ENCODE results near the gene LPAR3.

Gene LPAR3

DNA sequence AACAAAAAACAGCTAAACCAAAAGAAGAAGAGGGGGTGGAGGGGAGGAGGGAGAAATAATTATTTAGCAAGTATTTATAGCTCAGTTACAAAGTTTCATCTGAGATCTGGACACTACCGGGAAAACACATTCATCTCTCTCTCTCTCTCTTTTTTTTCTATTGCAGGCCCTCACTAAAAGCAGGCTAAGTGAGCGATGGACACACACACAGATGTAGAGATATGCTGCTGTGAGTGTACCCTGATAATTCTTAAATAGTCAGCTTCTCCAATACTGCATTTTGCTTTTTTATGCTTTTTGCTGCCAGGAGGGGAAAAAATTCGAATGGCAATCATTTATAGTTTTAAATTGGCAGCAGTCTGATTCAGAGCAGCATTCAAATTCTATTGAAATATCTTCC lies 65.0 kb downstream of the LPAR3 start:
- DNase-seq (ENCODE audit: low read depth in 2 of 2), result no peak

DNA sequence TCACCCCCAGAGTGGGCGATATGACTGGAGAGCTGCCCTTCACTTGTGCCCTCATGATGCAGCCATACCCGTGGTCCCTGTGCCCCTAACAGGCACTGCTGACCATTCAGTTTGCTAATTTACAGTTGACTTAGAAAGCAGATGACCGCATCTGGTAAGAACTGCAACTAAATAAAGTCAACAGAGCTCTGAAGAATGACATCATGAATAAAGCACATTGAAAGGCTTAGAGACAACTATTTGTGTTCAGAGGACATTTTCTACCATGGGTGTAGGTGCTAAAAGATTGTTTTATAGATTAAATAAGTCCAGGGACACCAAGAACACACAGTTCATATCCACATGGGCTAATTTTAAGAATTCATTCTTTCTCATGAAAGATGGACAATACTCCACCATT lies 65.5 kb downstream of the LPAR3 start:
- DNase-seq (ENCODE audit: low read depth in 2 of 2), result no peak

DNA sequence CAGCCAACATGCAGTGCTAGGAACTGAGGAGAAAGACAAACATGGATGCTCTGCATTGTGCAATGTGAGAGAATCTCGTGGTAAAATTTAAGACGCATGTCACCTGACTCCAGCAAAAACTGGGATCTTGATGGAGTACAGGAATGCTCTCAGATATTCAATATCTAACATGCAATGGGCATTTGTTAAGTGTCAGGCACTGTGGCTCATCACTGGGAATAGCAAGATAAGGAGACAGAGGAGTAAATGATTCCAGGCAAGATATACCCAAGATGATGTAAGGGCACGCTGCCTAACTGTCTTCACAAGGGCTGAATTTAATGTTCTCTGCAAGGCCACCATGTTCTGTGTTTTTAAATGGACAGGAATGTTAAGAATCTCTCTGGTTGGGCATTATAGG lies 67.8 kb downstream of the LPAR3 start:
- DNase-seq (ENCODE audit: low read depth in 2 of 2), result no peak

DNA sequence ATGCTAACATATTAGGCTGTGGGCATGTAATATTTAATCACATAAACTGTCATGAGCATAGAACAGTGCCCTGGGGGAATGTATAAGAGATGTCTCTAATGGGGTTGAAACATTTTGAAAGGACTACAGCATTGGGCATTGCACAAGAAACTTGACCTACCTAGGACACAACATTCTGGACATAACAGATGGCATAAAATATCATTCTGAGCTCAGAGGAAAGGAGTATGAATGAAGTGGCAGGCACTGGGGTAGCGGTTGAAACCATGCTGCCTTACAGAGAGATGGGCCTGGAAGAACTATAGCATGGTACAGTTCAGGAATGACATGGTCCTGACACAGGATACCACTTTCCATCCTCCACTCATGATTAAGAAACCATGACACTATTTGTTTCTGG lies 69.0 kb downstream of the LPAR3 start:
- DNase-seq (ENCODE audit: low read depth in 2 of 2), result no peak

DNA sequence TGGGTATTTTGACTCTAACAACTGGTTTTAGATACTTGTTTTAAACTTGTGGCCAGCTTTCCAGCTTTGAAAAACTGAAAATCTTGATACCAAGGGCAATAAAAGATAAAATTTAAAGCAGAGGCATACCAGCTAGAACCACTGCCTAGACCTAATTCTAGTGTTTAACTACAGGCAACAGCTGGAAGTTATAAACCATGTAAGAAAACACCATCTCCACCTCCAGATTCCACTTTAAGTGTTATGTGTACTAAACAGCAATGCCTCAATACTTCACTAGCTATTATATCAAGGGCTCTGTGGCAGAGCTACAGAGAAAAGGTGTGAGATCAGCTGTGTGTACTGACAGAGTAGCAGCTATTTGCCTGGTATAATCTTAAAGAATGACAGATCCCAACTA lies 69.5 kb downstream of the LPAR3 start:
- no peak for DNase-seq (ENCODE audit: low read depth in 2 of 2)

DNA sequence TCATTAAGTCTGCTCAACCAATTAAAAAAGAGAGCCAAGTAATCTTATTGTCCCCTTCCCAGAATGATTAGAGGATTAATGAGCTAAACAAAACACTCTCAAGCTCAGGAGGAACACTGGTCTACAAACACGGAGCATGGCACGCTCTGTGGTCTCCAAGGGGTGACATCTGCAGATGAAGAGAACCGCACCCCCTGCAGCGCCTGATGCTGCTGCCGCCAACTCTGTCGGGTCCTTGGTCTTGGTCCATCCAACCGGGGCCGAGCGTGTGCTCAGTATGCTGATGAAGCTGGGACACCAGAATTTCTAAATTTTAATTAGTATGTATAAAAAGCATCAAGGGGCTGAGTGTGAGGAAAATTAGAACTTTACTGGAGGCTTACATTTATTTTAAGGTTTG lies 82.7 kb downstream of the LPAR3 start:
- no peak for DNase-seq (ENCODE audit: low read depth in 2 of 2)

DNA sequence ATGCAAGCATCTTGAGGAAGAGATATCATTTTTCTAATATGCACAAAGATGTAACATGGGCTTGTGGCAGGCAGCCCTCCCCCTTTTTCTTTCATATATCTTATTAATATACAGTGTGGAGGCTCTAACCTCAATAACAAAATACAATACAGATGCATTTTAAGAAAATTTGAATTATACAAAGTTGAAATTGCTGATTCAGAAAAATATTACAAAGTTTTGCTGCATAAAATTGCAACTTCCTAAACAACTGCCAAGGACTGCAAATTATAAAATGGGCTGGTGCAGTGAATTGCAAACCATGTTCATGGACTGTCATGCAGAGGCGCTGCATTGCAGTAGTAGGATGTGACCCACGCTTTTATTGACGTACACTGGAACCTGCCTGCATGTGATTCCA lies 84.0 kb downstream of the LPAR3 start:
- no peak for DNase-seq (ENCODE audit: low read depth in 2 of 2)

DNA sequence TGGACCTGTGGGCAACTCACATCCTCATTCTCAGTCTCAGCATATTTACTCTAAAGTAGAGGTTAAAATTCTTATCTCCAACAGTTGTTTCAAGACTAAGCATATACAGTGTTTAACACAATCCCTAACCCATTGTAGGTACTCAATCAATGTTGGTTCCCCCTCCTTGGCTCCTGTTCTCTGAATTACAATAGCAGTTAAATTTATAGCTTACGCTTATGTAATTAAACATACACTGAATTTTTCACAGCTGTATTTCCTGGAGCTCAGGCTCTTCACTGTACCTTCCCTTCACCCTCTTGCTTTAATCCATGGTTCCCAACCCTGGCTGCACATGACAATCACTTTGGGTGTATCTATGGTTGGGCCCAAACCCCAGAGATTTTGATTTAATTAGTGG lies 89.4 kb downstream of the LPAR3 start:
- DNase-seq (ENCODE audit: low read depth in 2 of 2), result no peak

DNA sequence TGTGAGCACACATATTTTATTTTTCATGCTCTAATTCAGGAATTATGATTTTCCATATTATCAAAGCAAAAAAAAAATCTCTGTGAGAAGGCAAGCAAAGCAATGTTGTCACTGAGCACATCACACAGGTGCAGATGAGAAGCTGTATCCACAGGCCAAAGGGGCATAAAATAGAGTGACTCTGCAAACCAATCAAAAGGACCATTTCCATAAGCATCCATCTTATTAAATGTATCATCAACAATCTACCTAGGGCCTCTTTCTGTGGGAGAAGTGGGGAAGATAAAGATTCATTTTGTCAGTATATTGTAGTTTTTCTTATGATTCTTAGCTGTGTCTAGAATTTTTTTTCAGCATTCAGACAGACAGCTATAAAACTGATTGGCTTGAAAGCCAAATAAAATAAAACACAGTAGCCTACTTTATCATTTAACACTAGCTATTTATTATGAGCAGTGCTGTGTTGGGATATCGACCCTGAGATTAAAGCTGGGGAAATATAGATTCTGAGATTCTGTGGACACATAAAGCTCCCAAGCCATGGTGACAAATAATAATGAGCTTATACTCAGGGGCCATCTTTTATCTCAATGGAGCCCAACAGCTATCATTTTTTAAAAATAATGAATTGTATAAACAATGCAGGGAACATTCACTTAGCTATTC lies 90.3 kb downstream of the LPAR3 start:
- no peak for DNase-seq (ENCODE audit: low read depth in 2 of 2)

DNA sequence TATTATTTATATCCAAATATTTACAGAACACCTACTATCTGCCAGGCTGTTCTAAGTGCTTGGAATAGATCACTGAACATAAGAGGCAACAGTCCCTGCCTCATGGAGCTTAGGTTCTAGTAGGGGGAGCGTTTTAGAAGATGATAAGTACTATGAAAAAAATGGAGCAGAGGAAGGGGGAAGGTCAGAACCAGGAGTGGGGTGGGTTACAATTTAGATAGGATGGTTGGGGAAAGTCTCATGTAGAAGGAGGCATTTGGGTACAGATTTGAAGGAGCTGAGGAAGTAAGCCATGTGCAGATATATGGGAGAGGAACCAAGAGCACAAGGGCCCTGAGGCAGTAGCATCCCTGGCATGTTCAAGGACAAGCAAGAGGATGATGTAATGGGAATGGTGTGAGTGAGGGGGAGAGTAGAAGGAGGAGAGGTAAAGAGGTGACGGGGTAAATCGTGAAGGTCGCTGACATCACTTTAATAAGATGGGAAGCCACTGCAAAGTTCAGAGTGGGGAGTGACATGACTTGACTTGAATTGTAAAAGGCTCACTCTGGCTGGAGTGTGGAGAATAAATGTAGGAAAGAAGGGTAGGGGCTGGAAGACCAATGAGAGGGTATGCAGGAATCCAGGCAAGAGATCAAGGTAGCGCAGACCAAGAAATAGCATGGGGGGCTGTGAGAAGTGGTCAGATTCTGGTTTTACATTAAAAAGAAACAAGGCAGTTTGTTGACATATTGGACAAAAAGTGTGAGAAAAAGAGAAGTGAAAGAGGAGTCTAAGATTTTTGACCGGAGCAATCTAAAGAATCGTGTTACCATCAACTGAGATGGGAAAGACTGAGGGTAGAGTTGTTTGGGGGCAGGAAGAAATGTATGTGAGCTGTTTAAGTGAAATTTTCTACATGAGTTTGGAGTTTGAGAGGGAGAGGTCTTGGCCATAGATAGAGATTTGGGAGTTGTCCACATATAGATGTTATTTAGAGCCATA lies 92.6 kb downstream of the LPAR3 start:
- DNase-seq (ENCODE audit: low read depth in 2 of 2), result no peak

DNA sequence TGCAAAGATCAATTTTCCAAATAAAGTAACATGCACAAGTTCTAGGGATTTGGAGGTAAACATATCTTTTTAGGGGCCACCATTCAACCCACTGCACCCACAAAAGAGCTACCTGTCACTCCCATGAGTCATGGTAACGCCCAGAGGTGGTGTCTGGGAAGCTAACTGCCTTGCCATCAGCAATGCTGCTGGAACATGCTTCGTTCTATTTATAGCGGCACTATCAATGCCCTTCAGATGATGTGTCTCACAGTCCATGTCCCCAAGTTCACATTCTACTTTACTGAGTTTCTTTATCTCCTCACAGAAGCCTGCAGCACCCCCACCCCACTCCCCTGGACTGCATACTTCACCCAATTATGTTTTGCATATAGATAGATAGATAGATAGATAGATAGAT lies 95.4 kb downstream of the LPAR3 start:
- no peak for DNase-seq (ENCODE audit: low read depth in 2 of 2)

DNA sequence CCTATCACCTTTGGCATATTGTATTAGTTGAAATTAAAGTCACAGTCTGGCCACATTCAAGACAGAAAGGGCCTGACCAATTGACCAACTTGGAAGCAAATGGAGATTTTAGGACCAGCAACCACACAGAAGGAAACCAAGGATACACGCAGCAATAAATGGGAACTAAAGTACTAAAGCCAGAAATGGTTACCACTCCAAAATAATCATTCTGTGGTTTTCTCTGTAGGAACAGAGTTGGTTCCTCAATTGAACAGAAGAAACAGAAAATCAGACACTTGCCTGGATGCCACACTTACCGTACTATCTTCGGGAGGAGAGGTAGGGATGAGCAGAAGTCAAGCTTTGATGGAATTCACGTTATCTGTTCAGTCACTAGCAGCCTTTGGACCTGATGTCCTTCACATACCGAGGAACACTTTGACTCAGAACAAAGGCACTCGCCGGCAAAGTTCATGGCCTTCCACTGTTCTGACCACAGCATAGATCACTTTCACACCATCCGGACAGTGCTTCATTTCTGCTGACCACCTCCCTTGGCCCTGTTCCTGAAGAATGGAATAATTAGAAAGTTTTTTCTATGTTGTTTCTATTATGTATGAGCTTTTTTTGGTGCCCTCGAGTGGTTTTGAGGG lies 96.9 kb downstream of the LPAR3 start:
- no peak for DNase-seq (ENCODE audit: low read depth in 2 of 2)

DNA sequence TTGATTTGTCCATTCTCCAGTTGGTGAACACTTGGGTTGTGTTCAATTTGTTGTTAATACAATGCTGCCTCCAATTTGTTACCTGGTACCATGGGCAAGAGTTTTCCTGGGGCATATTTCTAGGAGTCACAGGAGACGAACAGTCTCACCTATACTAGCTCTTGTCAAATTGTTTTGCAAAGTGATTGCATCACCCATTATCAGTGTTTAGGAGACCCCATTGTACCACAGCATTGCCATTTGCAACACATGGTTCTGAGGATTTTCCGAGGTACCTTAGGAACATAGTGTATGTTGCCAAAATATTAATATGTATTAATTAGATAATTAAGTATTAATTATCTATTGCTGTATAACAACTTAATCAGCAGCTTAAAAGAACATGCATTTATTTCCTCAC lies 97.8 kb downstream of the LPAR3 start:
- no peak for DNase-seq (ENCODE audit: low read depth in 2 of 2)

DNA sequence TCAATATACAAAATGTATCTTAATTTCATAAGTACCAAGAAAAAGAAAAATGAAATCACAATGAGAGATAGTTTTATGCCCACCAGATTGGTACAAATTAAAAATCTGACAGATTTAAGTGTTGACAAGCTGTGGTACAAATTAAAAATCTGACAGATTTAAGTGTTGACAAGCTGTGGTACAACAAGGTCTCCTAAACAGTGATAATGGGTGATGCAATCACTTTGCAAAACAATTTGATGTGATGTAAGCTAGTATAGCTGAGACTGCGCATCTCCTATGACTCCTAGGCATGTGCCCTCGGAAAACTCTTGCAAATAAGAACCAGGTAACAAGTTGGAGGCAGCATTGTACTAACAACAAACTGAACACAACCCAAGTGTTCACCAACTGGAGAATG lies 100.6 kb downstream of the LPAR3 start:
- no peak for DNase-seq (ENCODE audit: low read depth in 2 of 2)

DNA sequence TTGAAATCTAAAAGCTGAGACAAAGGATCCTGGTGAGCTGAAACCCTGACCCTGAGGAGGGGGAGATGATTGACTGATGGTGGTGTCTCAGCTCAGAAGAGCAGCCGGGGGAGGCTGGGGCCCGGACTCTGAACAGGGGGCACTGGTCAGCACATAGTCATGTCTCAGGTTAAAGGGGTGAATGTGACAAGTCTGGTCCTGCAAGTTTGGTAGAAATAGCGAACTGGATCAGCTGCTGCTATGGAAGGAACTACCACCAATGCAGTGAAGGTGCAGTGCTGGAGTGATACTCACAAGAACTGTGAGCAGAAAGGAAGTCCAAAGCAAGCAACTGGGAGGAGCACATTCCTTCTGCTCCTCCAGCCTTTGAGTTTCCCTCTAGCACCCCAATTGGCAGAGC lies 104.0 kb downstream of the LPAR3 start:
- no peak for DNase-seq (ENCODE audit: low read depth in 2 of 2)

DNA sequence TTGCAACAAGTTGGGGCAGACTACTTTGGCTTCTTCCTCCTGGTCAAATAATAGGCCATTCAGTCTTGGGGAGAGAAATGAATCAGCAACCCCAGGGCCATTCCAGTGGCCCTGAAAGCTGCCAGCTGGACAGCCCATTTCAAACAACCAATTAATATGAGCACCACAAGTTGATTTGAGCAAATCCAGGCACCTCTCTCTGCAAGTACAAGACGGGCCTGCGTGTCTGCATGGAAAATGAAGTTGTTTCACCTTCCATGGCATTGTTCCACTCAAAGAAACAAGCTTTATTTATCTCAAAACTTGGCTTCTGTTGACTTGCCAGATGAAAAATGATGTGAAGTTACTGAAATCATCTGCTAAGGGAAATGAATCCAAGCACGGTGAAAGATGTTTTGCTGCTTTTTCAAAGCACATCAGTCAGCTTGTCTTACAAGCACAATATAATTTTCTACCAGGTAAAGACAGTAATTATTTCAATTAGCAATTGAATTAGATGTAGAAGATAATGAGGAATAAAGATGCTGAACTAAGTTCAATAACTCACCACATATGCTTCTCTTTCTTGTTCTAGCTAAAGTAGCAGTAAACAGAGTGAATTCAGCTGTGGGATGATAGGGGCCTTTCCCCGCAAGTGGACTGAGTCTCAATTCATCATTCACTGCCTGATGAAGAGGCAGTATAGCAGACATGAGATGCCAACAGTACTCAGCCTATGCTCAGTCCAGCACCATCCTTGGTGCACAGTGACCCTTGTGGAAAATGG lies 107.6 kb downstream of the LPAR3 start:
- DNase-seq (ENCODE audit: low read depth in 2 of 2), result no peak

DNA sequence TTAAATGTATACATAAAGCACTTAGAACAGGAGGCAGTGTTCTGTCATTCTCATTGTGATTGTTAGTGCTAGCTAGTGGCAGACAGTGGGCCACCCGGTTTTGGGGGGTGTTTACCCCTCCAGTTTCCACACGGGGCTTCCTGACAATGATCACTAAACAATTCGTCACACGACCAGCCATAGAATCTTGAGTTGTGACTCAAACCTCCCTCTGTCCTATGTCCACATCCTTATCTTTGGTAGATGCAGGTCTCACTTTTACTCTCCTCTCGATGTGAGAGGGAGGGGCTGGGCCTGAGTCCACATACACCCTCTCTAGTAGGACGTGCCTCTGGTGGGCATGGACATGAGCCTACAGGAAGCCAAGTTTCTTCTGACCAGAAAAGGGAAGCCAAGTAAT lies 110.1 kb downstream of the LPAR3 start:
- no peak for DNase-seq (ENCODE audit: low read depth in 2 of 2)

DNA sequence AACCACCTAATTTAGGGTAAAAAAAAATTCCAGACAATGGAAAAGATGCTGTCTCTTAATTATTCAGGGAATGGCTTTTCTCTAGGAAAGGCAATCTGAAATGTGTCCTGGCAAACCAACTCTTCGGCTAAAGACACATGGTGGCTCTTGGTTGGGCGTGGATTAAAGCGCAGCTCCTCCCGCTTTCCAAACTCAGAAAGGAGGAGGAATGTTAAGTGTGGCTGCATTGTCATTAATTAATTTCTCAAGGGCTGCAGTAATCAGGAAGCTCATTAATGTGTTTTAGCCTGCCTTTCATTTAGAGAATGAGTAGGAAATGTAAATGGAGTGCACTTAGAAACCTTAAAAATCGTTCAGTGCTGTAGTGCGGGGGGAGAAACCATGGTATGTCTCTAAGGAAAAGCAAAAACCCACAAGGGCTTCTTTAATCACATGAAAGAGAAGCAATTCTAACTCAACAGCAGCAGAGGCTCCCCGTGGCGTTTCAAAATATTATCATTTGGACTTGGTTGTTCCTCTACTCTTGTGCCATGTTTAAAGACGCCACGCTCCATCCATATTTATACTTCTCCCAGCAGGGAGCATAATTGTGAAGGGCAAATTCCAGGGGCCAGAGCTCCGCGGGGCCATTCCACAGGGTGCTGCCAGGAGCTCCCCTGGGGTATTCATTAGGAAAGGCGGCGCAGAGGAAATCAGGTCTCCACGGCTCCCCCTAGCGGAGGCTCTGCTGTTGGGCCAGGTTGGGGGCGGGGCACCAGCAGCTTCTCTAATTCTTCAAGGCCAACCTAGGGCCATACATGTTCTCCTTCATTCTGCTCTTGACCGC lies 110.8 kb downstream of the LPAR3 start:
- DNase-seq (ENCODE audit: low read depth in 2 of 2), result peak; percentile 55 to 61

DNA sequence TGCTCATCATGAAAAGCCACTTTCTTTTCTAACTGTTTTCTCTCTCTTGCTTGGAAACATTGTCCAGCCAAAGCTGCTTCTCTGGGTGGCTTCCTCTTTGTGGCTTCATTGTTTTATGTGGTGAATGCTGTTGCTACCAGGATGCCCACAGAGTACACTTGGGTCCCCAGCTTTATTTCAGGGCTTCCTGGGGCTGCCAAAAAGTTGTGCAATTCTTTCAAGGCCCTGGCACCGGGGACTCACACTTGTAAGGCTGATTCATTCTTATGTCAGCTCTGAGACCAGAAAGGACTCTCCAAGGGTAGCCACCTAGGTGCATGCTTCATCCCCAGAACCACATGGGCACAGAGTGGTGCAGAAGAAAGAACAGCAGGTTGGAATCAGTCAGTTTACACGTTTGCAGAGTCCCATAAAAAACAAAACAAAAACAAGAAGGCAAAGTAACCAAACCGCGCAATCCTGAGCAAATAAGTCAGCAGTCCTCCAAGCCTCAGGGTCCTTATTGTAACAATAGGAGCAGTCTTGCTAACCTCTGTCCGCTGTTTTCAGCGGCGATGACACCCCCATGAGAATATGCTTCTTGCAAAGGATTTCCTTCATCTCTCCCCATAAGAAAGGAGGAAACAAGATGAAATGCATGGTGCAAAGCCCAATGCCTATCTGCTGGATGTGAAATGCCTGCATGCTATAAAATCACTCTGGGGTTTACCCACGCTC lies 112.8 kb downstream of the LPAR3 start:
- DNase-seq (ENCODE audit: low read depth in 2 of 2), result no peak

DNA sequence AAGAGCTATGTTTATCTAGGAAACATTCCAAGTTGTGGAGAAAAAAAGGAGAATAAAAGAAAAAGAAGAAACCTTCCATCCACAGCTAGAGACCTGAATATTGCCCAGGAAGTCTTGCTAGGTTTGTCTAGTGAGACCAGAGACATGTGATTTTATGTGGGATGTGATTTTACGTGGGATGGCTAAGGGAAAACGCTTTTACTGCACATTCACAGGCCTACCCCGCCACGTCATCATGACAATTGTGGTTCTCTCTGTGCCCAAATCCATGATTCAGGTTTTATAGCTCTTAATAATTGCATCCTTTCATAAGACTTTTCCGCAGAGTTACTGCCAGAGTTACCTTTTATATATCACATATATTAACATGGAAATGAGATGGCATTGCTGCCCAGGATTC lies 116.4 kb downstream of the LPAR3 start:
- no peak for DNase-seq (ENCODE audit: low read depth in 2 of 2)

DNA sequence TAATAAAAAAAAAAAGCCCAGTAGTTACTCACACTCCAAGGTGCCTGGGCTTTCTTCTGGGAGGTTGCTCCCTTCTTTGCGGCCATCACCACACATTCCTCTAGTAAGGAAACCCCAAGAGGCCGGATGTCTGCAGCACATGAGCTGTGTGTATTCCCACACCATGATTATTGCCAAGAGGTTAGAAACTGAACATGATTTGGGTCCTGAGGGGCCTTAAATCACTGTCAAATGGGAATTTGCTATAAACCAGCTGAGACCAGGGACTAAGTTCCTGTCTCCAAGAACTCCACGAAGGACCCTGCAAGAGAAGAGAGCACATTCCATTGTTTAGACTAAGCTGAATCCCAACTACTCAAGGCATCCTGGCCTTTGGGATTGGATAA lies 117.5 kb downstream of the LPAR3 start:
- no peak for DNase-seq (ENCODE audit: low read depth in 2 of 2)

Measured in stimulated activated CD8-positive, alpha-beta memory T cell treated with anti-CD3 and anti-CD28 coated beads, Interleukin-15, amount 100 ng/mL, for 48 hours (primary cell).